ENCODE results near the gene NRG2. TPM values are rescaled to one million over a fixed set of nuclear protein-coding genes. Genes with fewer than 3 reads are reported as not detected.

NRG2 gene
- total and polyA plus RNA-seq, 2 of the 4 experiments (the other 2 are of a cell fraction), result 0.18 TPM; not detected in 1

DNA sequence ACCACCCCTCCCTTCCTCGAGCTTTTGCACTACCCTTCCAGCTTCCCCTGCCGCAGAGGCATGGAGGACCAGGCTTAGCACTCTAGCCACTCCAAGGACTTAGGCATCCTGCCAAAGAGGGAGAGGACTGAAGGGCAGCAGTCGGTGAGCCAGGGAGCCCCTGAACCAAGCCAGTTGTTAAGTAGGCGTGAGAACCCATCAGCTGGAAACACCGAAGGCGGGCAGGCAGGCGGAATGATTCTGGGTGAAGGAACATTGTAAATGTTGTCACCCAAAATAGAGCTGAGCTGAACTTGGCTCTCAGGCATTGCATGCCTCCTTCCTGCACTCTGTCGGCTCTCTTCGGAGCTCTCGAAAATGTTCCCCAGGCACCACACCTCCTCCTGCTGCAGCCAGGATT is 42.8 kb downstream of the NRG2 start:
- Histone ChIP-seq H3K36me3 (ENCODE audit: control insufficient read depth, insufficient read depth, low read length) (no peaks in the 10 kb centered on the region), H3K9me3 (ENCODE audit: control insufficient read depth, insufficient read depth, low read length) (no peaks in the 10 kb centered on the region), H3K56ac (ENCODE audit: extremely low read depth, insufficient read depth, low read length) (no peak overlapping the region), H3K4me3 (ENCODE audit: insufficient read depth, low read depth, low read length) (no peak overlapping the region), H3K14ac (replicated peaks; ENCODE audit: low read depth, low read length) (no peak overlapping the region), H2AK5ac (ENCODE audit: low read depth, low read length) (no peak overlapping the region), H3K4me2 (ENCODE audit: low read depth, low read length) (no peak overlapping the region), H2AFZ (replicated peaks; ENCODE audit: low read length, poor library complexity) (no peak overlapping the region), H3K27me3 (ENCODE audit: control insufficient read depth, insufficient read depth, low read length) (peaks cover 38% of the 10 kb centered on the region), H3K23ac (ENCODE audit: low read depth, low read length) (no peak overlapping the region), H3K79me1 (ENCODE audit: low read depth in 1 of 2, low read length in 2 of 2) (no peaks in the 10 kb centered on the region), H2AK9ac (replicated peaks; ENCODE audit: low read depth, low read length, poor library complexity) (no peak overlapping the region), H2BK5ac (ENCODE audit: low read depth, low read length, poor library complexity, severe bottlenecking) (no peak overlapping the region), H2BK15ac (ENCODE audit: low read depth, low read length) (no peak overlapping the region), H3K27ac (ENCODE audit: insufficient read depth, low read length) (no peak overlapping the region), H4K20me1 (ENCODE audit: insufficient read depth, low read length) (no peaks in the 10 kb centered on the region), H3K18ac (ENCODE audit: low read depth, low read length) (no peak overlapping the region), H2BK20ac (ENCODE audit: low read depth, low read length) (no peak overlapping the region), H3K4me1 (ENCODE audit: control insufficient read depth, insufficient read depth, low read length) (no peaks in the 10 kb centered on the region), H3K9ac (ENCODE audit: low read depth, low read length) (no peak overlapping the region), H4K8ac (ENCODE audit: low read depth in 2 of 2, low read length in 2 of 2) (no peak overlapping the region), H3K9me1 (ENCODE audit: insufficient read depth, low read length) (no peaks in the 10 kb centered on the region), H2BK120ac (ENCODE audit: low read depth, low read length) (no peak overlapping the region), H4K5ac (ENCODE audit: low read depth, low read length) (no peak overlapping the region), H3K4ac (ENCODE audit: low read depth, low read length) (no peak overlapping the region), H4K91ac (ENCODE audit: insufficient read depth, low read depth, low read length) (no peak overlapping the region)
- DNase-seq, result no peak
- no TSS peak for BruUV-seq (replicated peaks)
- CTCF ChIA-PET, result no interaction called here
- dilution Hi-C loops (cut with HindIII; ENCODE audit: low sequenced_read_pairs, unreplicated experiment), result no loop called here
- TF ChIP-seq BHLHE40 (IDR thresholded peaks at IDR 0.05; ENCODE audit: low read depth, low read length), result no peak
- ATAC-seq (ENCODE audit: low read depth), result no peak
- intact Hi-C loops (cut with micrococcal nuclease), result no loop called here
- in situ Hi-C loops (cut with MboI; ENCODE audit: low sequenced_read_pairs), result no loop called here
- WGBS, 2 experiments (ENCODE audit: extremely low coverage in 2 of 2, insufficient read length in 1 of 2), result 90% methylated on average over 2 of the region's 10 CpGs; no CpG with 5 or more reads in 1 of the 2 experiments
- POLR2A ChIA-PET (ENCODE audit: unreplicated experiment), result no interaction called here

All from IMR-90 (cell line).